Erythroblast (primary cell): ENCODE measurements around the gene PPM1K.

Experiments used
- GATA1 ChIP-seq: IDR thresholded peaks from 2 replicates; pipeline ENCODE4 v1.6.1; 2011; ENCODE audit warnings: low read depth, mild to moderate bottlenecking, control low read depth, low read length, moderate library complexity
- POLR2A ChIP-seq: IDR thresholded peaks from 2 replicates; pipeline ENCODE4 v1.6.1; 2011; ENCODE audit warnings: mild to moderate bottlenecking, low read length

- TF ChIP-seq POLR2A (no peak), GATA1 (no peak)
These were observed 60.8 kb downstream of the PPM1K start for GRCh38 chr4:88223516-88223915.
